Cardiac muscle cell (in vitro differentiated cells and primary cell): Measurements from ENCODE around the gene ZNF628. TPM values are rescaled to one million over a fixed set of nuclear protein-coding genes. Genes with fewer than 3 reads are reported as not detected.

ENCODE experiments used
- DNase-seq, 2 donors: peaks; one replicate each; pipeline versions ENCODE4 v3.0.0 to v3.0.0-alpha.2; 2010 to 2017; ENCODE audit warnings: low read depth in 1 of 2, low spot score in 1 of 2
- H3K27ac ChIP-seq: fragments of 200-600 bp; sonication (generic); 2 replicates; pipeline ENCODE4 v1.5.1; 2016
- H3K27me3 ChIP-seq: fragments of 200-600 bp; sonication (generic); 2 replicates; pipeline ENCODE4 v1.6.0; 2016; ENCODE audit warnings: control low read depth
- H3K36me3 ChIP-seq: fragments of 200-600 bp; sonication (generic); 2 replicates; pipeline ENCODE4 v1.5.1; 2016; ENCODE audit warnings: control low read depth
- H3K4me1 ChIP-seq: fragments of 200-600 bp; sonication (generic); 2 replicates; pipeline ENCODE4 v1.8.1; 2017; ENCODE audit warnings: low read depth, mild to moderate bottlenecking, mixed run types
- H3K4me3 ChIP-seq: fragments of 200-600 bp; sonication (generic); 2 replicates; pipeline ENCODE4 v1.5.1; 2016; ENCODE audit warnings: mild to moderate bottlenecking
- H3K9me3 ChIP-seq: fragments of 200-600 bp; sonication (generic); 2 replicates; pipeline ENCODE4 v1.5.1; 2017; ENCODE audit warnings: low read depth, mild to moderate bottlenecking, control low read depth
- polyA plus RNA-seq: library from polyadenylated mRNA; unstranded; fragments of >200 nt; fragmentation: Nextera tagmentation; extraction: Ambion mirVana; gene quantifications from 2 replicates; pipeline ENCODE4 v1.2.1, GENCODE V29; 2016
- total RNA-seq: library from RNA; depleted of rRNA; stranded (reverse); fragments of >200 nt; gene quantifications from 2 replicates; pipeline ENCODE4 v1.2.3, GENCODE V29; 2016
- TF ChIP-seq, protein P1 (sequence below): IDR thresholded peaks from 2 replicates; pipeline ENCODE4 v1.5.1; 2012; ENCODE audit warnings: low read depth, mild to moderate bottlenecking, low read length

ZNF628 gene
- total RNA-seq, result 15.7 and 16.7 TPM in 2 replicates
- 0.95 and 0.96 TPM in 2 replicates for polyA plus RNA-seq

DNA sequence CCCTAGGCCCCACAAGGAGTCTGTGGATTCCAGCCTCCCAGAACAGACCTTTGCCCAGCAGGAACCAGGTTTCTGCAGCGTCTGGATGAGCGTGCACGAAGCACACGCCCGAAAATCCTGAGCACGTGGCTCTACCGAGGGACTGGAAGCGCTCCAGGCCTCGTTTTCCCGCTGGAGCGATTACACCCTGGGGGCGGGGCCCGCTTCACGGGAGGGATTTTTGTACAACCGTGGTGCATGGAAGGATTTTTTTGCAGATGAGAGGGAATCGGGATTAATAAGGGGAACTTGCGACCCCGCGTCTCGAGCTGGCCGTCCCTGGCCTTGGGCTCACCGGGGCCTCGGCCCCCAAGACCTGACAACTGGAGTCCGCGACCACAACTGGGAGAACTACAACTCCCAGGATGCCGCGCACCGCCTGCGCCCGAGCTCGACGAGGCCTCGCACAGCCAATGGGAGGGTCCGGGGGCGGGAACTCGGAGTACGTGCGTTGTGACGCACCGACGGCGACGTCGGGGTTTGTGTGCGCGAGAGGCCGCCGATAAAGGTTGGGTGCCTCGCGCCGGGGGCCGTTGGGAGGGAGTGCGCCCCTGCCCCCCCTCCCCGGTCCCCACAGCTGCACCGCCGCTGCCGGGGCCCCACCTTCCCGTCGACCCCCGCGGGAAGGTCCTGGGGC lies at the start of gene ZNF628:
Gene ZNF628 (plus strand): TSS at position 518 of the 676 bp plus-strand sequence. CDS start 3,294 bp downstream, outside the sequence.
- H3K4me1 ChIP-seq, result peaks cover 3% of the 10 kb centered on the region
- DNase-seq, result peak; percentile 99
- H3K9me3 ChIP-seq, result no peaks in the 10 kb centered on the region
- no peaks in the 10 kb centered on the region for H3K36me3 ChIP-seq
- peak within 1 kb of the TSS; percentile 92 for H3K4me3 ChIP-seq
- H3K27me3 ChIP-seq, result no peaks in the 10 kb centered on the region
- TF ChIP-seq, protein P1, sequence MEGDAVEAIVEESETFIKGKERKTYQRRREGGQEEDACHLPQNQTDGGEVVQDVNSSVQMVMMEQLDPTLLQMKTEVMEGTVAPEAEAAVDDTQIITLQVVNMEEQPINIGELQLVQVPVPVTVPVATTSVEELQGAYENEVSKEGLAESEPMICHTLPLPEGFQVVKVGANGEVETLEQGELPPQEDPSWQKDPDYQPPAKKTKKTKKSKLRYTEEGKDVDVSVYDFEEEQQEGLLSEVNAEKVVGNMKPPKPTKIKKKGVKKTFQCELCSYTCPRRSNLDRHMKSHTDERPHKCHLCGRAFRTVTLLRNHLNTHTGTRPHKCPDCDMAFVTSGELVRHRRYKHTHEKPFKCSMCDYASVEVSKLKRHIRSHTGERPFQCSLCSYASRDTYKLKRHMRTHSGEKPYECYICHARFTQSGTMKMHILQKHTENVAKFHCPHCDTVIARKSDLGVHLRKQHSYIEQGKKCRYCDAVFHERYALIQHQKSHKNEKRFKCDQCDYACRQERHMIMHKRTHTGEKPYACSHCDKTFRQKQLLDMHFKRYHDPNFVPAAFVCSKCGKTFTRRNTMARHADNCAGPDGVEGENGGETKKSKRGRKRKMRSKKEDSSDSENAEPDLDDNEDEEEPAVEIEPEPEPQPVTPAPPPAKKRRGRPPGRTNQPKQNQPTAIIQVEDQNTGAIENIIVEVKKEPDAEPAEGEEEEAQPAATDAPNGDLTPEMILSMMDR, result no peak
- H3K27ac ChIP-seq, result peak within 1 kb of the TSS; percentile 96

DNA sequence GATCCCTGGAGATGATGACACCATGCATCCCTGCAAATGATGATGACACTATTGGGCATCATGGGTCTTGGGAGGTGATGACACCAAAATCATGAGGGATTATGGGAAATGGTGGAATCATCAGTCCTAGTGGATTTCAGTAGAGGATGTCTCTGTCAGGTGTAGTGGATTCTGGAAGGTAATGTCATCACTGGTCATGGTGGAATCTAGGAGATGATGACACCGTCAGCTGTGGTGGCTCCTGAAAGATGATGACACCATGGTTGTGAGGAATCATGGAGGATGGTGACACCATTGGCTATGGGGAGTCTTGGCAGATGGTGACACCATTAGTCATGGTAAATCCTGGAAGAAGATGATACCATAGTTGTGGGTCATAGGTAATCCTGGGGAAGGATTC lies 45.2 kb upstream of the ZNF628 start:
- Histone ChIP-seq H3K4me3 (no peak overlapping the region), H3K27me3 (no peaks in the 10 kb centered on the region), H3K27ac (no peak overlapping the region), H3K4me1 (no peaks in the 10 kb centered on the region), H3K9me3 (no peaks in the 10 kb centered on the region), H3K36me3 (no peaks in the 10 kb centered on the region)
- DNase-seq, result no peak
- TF ChIP-seq, protein P1, result no peak

DNA sequence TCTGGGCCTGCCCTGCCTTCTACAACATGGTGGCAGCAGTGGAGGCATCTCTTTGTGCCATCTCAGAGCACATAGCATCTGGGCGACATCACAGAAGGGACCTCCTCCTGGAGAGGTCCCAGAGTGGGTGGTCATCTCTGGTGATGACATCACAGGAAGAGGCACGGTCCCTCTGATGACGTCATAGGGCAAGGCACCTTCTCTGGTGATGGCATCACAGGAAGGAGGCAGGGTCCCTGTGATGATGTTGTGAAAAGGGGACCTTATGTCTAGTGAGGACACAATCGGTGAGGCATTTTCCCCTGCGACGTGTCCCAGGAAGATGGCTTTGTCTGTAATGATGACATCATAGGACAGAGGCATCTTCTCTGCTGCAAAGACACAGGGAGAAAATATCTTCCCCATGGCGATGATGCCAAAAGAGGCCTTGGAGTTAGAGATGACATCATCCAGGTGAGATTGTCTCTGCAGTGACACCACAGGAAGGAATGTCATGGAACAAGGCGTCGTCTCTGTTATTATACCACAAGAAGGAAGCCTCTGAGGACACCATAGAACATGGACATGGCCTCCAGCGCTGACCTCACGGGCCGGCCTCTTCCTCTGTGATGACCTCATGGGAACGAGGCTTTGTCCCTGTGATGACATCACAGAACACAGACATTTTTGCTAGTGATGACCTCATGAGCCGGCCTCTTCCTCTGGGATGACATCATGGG lies 44.0 kb upstream of the ZNF628 start:
- H3K27ac ChIP-seq, result no peak overlapping the region
- no peaks in the 10 kb centered on the region for H3K27me3 ChIP-seq
- H3K9me3 ChIP-seq, result no peaks in the 10 kb centered on the region
- no peaks in the 10 kb centered on the region for H3K4me1 ChIP-seq
- DNase-seq, result no peak
- H3K36me3 ChIP-seq, result no peaks in the 10 kb centered on the region
- TF ChIP-seq, protein P1, result no peak
- H3K4me3 ChIP-seq, result no peak overlapping the region

DNA sequence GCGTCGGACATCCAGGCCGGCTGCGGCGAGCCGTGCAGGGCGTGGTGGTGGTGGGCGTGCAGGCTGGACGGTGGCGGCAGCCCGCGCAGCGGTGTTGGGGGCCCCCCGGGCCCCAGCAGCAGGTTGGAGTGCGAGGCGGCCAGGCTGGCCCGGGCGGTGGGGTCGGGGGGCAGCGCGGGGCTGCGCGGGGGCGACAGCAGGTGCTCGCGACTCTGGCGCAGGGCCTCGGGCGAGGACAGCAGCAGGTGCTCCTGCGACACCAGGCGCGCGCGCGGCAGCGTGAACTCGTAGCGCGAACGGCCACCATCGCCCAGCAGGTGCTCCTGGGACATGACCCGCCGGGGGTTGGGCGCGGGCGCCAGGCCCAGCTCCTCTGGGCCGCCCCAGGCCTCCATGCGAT lies 43.1 kb upstream of the ZNF628 start:
- H3K27ac ChIP-seq, result no peak overlapping the region
- DNase-seq, result no peak

DNA sequence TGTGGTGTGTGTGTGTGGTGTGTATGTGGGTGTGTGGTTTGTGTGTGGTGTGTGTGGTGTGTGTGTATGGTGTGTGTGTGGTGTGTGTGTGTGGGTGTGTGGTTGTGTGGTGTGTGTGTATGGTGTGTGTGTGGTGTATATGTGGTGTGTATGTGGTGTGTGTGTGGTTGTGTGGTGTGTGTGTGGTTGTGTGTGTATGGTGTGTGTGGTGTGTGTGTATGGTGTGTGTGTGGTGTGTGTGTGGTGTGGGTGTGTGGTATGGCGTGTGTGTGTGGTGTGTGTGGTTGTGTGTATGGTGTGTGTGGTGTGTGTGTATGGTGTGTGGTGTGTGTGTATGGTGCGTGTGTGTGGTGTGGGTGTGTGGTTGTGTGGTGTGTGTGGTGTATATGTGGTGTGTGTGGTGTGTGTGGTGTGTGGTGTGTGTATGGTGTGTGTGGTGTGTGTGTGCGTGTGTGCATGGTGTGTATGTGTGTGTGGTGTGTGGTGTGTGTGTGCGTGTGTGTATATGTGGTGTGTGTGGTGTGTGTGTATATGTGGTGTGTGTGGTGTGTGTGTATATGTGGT lies 42.0 kb upstream of the ZNF628 start:
- no peak overlapping the region for H3K27ac ChIP-seq
- TF ChIP-seq, protein P1, result no peak
- H3K36me3 ChIP-seq, result no peaks in the 10 kb centered on the region
- no peaks in the 10 kb centered on the region for H3K9me3 ChIP-seq
- H3K4me1 ChIP-seq, result no peaks in the 10 kb centered on the region
- H3K27me3 ChIP-seq, result peaks cover 16% of the 10 kb centered on the region
- no peak for DNase-seq
- no peak overlapping the region for H3K4me3 ChIP-seq

More for the DNA sequence above, 43.1 kb upstream of the ZNF628 start:
- peaks cover 5% of the 10 kb centered on the region for H3K27me3 ChIP-seq
- TF ChIP-seq, protein P1, result no peak
- H3K36me3 ChIP-seq, result no peaks in the 10 kb centered on the region
- H3K9me3 ChIP-seq, result no peaks in the 10 kb centered on the region
- H3K4me1 ChIP-seq, result no peaks in the 10 kb centered on the region
- H3K4me3 ChIP-seq, result no peak overlapping the region
